Endodermal cell (in vitro differentiated cells): ENCODE data around the gene QPCT. TPM values are rescaled to one million over a fixed set of nuclear protein-coding genes. Genes with fewer than 3 reads are reported as not detected.

Source experiments
- DNase-seq: peaks from one replicate; pipeline ENCODE4 v3.0.0-alpha.2; 2017
- H3K27ac ChIP-seq: 2 replicates; pipeline ENCODE4 v1.5.1; 2013; ENCODE audit warnings: mild to moderate bottlenecking, low read depth, low read length, moderate library complexity
- H3K27me3 ChIP-seq: 2 replicates; pipeline ENCODE4 v1.6.1; 2013; ENCODE audit warnings: mild to moderate bottlenecking, low read length, moderate library complexity; ENCODE audit not compliant: insufficient read depth, control insufficient read depth, poor library complexity, severe bottlenecking
- H3K36me3 ChIP-seq: 2 replicates; pipeline ENCODE4 v1.7.0; 2013; ENCODE audit warnings: mild to moderate bottlenecking, low read length, moderate library complexity; ENCODE audit not compliant: control insufficient read depth, insufficient read depth
- H3K4me1 ChIP-seq: one replicate; pipeline ENCODE4 v1.7.0; 2013; ENCODE audit warnings: low read length; ENCODE audit not compliant: control insufficient read depth, insufficient read depth
- H3K4me3 ChIP-seq: 2 replicates; pipeline ENCODE4 v1.5.1; 2013; ENCODE audit warnings: mild to moderate bottlenecking, low read length, moderate library complexity
- H3K9ac ChIP-seq: 2 replicates; pipeline ENCODE4 v1.6.1; 2013; ENCODE audit warnings: mild to moderate bottlenecking, low read length, moderate library complexity; ENCODE audit not compliant: poor library complexity, severe bottlenecking; ENCODE audit errors: extremely low read depth
- H3K9me3 ChIP-seq: 2 replicates; pipeline ENCODE4 v1.6.1; 2013; ENCODE audit warnings: mild to moderate bottlenecking, low read length, moderate library complexity; ENCODE audit not compliant: control insufficient read depth
- H3K27ac Mint-ChIP-seq: 2 replicates; pipeline ENCODE4 v1.8.0; 2020; ENCODE audit warnings: mixed read lengths
- H3K27me3 Mint-ChIP-seq: 2 replicates; pipeline ENCODE4 v1.8.0; 2021; ENCODE audit warnings: mild to moderate bottlenecking, mixed read lengths; ENCODE audit not compliant: insufficient read depth
- H3K36me3 Mint-ChIP-seq: 2 replicates; pipeline ENCODE4 v1.8.0; 2020; ENCODE audit warnings: low read depth, mixed read lengths
- H3K4me1 Mint-ChIP-seq: 2 replicates; pipeline ENCODE4 v1.8.0; 2020; ENCODE audit warnings: mixed read lengths
- H3K4me3 Mint-ChIP-seq: 2 replicates; pipeline ENCODE4 v1.8.0; 2020; ENCODE audit warnings: mild to moderate bottlenecking, moderate library complexity, mixed read lengths
- H3K9me3 Mint-ChIP-seq: 2 replicates; pipeline ENCODE4 v1.8.0; 2020; ENCODE audit warnings: mild to moderate bottlenecking, mixed read lengths
- CTCF ChIP-seq: fragments of 200-600 bp; sonication (generic); conservative IDR thresholded peaks from 2 replicates; pipeline ENCODE4 v1.5.0; 2021; ENCODE audit warnings: antibody characterized with exemption, mild to moderate bottlenecking
- WGBS, 2 experiments: methylation state at CpG; one replicate each; pipeline versions ENCODE4 v1.1.5 to v1.1.7; 2013; ENCODE audit warnings: missing lambda C conversion rate in 2 of 2, mixed read lengths in 1 of 2; ENCODE audit not compliant: insufficient coverage in 1 of 2, insufficient read length in 1 of 2; 5-methylcytosine and 5-hydroxymethylcytosine counted together
- total RNA-seq, 2 donors: library from RNA; stranded (reverse); fragmentation: NEBNext Ultra II Directional in 1 of 2; extraction: Animal tissue kit (Norgen Biotek cat#: 25700) in 1 of 2; gene quantifications; 2 replicates in 1 of 2; 3 replicates in 1 of 2; pipeline ENCODE4 v1.2.1, GENCODE V29; 2021

QPCT gene
- total RNA-seq, 2 donors from 2014 or later = 15.9 to 17.7 TPM

DNA sequence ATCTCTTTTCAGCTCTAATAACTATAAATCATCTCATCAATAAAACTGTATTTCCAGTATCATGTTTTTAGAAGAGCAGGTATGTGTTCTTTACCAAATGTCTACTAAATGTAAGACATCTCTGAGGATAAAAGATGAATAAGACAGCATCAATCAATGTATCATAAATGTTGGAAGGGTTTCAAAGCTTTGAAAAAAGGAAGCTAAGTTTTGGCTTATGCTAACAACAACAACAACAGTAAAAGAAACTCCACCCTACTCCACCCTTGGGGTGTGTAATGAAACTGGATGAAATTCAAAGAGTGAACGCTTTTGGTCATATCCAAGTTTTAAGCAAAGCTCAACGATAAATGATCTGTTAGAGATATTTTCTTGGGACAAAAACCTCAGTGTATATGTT lies 36.9 kb upstream of the QPCT start:
- Histone ChIP-seq H3K4me3 (no peak overlapping the region), H3K27me3 (no peaks in the 10 kb centered on the region), H3K4me1 (peaks cover 20% of the 10 kb centered on the region), H3K9me3 (peaks cover 18% of the 10 kb centered on the region), H3K9ac (no peak overlapping the region), H3K36me3 (peaks cover 47% of the 10 kb centered on the region), H3K27ac (no peak overlapping the region)
- 91% methylated on average over 2 of the region's 2 CpGs; no CpG with 5 or more reads in 1 of the 2 experiments for WGBS, 2 experiments
- H3K27ac Mint-ChIP-seq = no peak overlapping the region
- peaks cover 22% of the 10 kb centered on the region for H3K36me3 Mint-ChIP-seq
- no peaks in the 10 kb centered on the region for H3K9me3 Mint-ChIP-seq
- no peak for DNase-seq
- no peaks in the 10 kb centered on the region for H3K27me3 Mint-ChIP-seq
- TF ChIP-seq CTCF = no peak
- no peak overlapping the region for H3K4me3 Mint-ChIP-seq
- peaks cover 58% of the 10 kb centered on the region for H3K4me1 Mint-ChIP-seq

DNA sequence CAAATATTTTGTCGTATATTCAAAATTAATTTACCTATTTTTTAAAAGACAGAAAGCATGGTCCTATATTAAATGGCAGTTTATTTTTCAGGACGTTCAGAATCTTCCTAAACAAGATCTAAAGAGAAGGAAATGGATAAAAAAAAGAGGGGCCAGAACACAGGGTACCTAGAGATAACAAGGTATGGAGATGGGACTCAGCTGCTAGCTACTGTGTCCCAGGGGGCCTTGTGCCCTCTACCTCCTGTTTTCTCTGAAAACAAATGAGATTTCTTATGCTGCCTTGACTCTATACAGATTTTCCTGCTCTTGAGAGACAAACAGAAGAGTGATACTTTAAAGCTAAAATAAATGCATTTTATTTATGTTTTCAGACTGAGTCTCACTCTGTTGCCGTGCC lies 29.1 kb upstream of the QPCT start:
- H3K9me3 Mint-ChIP-seq = no peaks in the 10 kb centered on the region
- TF ChIP-seq CTCF = no peak
- no peak for DNase-seq
- no peaks in the 10 kb centered on the region for H3K27me3 ChIP-seq
- H3K27ac Mint-ChIP-seq = no peak overlapping the region
- no peaks in the 10 kb centered on the region for H3K27me3 Mint-ChIP-seq
- 99 to 100% methylated on average over 1 to 3 of the region's 3 CpGs for WGBS, 2 experiments
- no peaks in the 10 kb centered on the region for H3K9me3 ChIP-seq
- peaks cover 83% of the 10 kb centered on the region for H3K36me3 ChIP-seq
- H3K4me1 Mint-ChIP-seq = peaks cover 74% of the 10 kb centered on the region
- H3K4me3 Mint-ChIP-seq = peak overlapping the region; percentile 11
- peaks cover 21% of the 10 kb centered on the region for H3K4me1 ChIP-seq
- H3K27ac ChIP-seq = no peak overlapping the region
- H3K9ac ChIP-seq = no peak overlapping the region
- H3K4me3 ChIP-seq = peak overlapping the region; percentile 71
- peaks cover 24% of the 10 kb centered on the region for H3K36me3 Mint-ChIP-seq

DNA sequence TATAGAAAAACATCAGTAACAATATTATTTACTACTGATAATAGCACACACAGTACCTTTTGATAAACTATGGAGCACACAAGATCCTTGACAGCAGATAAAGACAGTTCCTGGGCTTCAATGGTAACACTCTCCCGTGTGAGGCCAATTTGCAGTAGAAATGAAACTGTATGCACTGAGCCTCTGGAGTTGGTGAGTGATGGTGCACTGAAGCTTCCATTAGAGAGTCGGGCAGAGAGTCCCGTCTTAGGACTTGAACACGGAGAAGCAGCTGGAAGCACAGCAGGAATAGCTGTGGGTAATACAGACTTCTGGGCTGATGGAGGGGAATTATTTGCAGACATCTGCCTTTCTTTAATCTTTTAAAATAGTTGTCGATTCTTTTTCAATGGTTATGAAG lies 28.2 kb upstream of the QPCT start:
- Mint-ChIP-seq H3K27ac (no peak overlapping the region), H3K9me3 (no peaks in the 10 kb centered on the region), H3K36me3 (peaks cover 24% of the 10 kb centered on the region), H3K27me3 (no peaks in the 10 kb centered on the region), H3K4me1 (peaks cover 77% of the 10 kb centered on the region), H3K4me3 (no peak overlapping the region)
- DNase-seq = no peak
- Histone ChIP-seq H3K4me3 (peak overlapping the region; percentile 41), H3K9me3 (no peaks in the 10 kb centered on the region), H3K27me3 (no peaks in the 10 kb centered on the region), H3K36me3 (peaks cover 83% of the 10 kb centered on the region), H3K27ac (no peak overlapping the region), H3K9ac (no peak overlapping the region), H3K4me1 (peaks cover 21% of the 10 kb centered on the region)
- 91 to 100% methylated on average over 4 to 5 of the region's 5 CpGs for WGBS, 2 experiments
- TF ChIP-seq CTCF = no peak
